Astrocyte (in vitro differentiated cells and primary cell): Measurements from ENCODE around the gene FOXA2.

Experiments used
- EZH2 ChIP-seq: IDR thresholded peaks from 2 replicates; pipeline ENCODE4 v1.6.1; 2012; ENCODE audit warnings: mild to moderate bottlenecking, low read length, inconsistent platforms; ENCODE audit not compliant: insufficient read depth
- TF ChIP-seq, protein P1 (sequence below): IDR thresholded peaks from 2 replicates; pipeline ENCODE4 v1.5.1; 2011; ENCODE audit warnings: low read depth, mild to moderate bottlenecking, inconsistent platforms, low read length, moderate library complexity; ENCODE audit not compliant: insufficient read depth

DNA sequence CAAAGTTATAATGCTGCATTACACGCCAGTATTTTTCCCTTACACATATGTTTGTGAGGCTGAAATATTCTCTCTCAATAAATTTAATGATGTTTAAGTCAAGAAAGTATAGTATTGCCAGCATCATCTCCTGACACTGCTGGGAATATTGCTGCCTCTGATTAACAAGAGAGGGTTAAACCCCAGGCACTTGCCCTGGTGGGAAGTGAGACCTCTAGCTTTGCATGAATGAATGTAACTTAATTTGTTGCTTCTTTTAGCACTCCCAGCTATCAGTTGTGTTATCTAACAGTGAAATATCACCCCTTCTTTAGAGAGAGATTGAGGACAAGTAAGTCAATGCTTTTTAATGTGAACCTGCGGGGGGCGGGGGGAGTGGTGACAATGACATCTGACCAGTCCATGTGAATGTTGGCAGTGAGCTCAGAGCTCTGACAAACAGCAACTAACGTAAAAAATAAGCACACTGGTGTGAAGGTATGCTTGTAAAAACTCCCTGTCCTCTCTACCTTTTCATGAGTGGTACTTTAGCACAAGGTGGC is 9.8 kb downstream of the FOXA2 start:
- TF ChIP-seq, protein P1, sequence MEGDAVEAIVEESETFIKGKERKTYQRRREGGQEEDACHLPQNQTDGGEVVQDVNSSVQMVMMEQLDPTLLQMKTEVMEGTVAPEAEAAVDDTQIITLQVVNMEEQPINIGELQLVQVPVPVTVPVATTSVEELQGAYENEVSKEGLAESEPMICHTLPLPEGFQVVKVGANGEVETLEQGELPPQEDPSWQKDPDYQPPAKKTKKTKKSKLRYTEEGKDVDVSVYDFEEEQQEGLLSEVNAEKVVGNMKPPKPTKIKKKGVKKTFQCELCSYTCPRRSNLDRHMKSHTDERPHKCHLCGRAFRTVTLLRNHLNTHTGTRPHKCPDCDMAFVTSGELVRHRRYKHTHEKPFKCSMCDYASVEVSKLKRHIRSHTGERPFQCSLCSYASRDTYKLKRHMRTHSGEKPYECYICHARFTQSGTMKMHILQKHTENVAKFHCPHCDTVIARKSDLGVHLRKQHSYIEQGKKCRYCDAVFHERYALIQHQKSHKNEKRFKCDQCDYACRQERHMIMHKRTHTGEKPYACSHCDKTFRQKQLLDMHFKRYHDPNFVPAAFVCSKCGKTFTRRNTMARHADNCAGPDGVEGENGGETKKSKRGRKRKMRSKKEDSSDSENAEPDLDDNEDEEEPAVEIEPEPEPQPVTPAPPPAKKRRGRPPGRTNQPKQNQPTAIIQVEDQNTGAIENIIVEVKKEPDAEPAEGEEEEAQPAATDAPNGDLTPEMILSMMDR: no peak
- no peak for TF ChIP-seq EZH2
